PC-3 (cell line): Measurements from ENCODE around the gene NINL. TPM values are rescaled to one million over a fixed set of nuclear protein-coding genes. Genes with fewer than 3 reads are reported as not detected.
"Not testable (repeated sequence)": the region's sequence is repeated elsewhere in the genome, so short reads cannot be mapped to it uniquely, and the experiment has no call there.

ENCODE experiments used
- ATAC-seq: fragments of 200-7000 bp; cut with Tn5 transposase; 2 replicates; pipeline ENCODE4 v1.9.1; 2020; ENCODE audit warnings: mild to moderate bottlenecking, moderate library complexity
- BruUV-seq: library from RNA; stranded (reverse); fragments of 400-500 nt; replicated peaks from 2 replicates; lab custom pipeline; 2021; lab: Mats Ljungman, UMichigan
- CTCF ChIA-PET: fragments of 300-600 bp; sonication (Branson Sonifier 250); formaldehyde crosslinking; loops from one replicate; lab custom pipeline; 2022; ENCODE audit warnings: antibody characterized with exemption; lab: Charles Lee
- POLR2A ChIA-PET: fragments of 300-600 bp; sonication (Branson Sonifier 250); formaldehyde crosslinking; loops from one replicate; lab custom pipeline; 2022; ENCODE audit warnings: antibody characterized with exemption; ENCODE audit not compliant: unreplicated experiment; lab: Charles Lee
- DNase-seq: peaks from one replicate; pipeline ENCODE4 v3.0.0-alpha.2; 2015
- H2AFZ ChIP-seq: fragments of 300-600 bp; sonication (generic); 2 replicates; pipeline ENCODE4 v1.6.0; 2016; ENCODE audit warnings: antibody characterized with exemption, low read length
- H3F3A ChIP-seq: fragments of 300-600 bp; sonication (generic); one replicate; pipeline ENCODE4 v1.6.0; 2017; ENCODE audit warnings: antibody characterized with exemption, low read length, control low read depth, mild to moderate bottlenecking; ENCODE audit not compliant: unreplicated experiment
- H3K27ac ChIP-seq: fragments of 300-600 bp; sonication (generic); 2 replicates; pipeline ENCODE4 v1.5.1; 2016; ENCODE audit warnings: mild to moderate bottlenecking, low read length
- H3K27me3 ChIP-seq: fragments of 300-600 bp; sonication (generic); 2 replicates; pipeline ENCODE4 v1.6.1; 2016; ENCODE audit warnings: low read length, mixed read lengths
- H3K36me3 ChIP-seq: fragments of 300-600 bp; sonication (generic); 2 replicates; pipeline ENCODE4 v1.6.1; 2016; ENCODE audit warnings: low read depth, mixed run types, low read length, mixed read lengths
- H3K4me1 ChIP-seq: fragments of 300-600 bp; sonication (generic); 2 replicates; pipeline ENCODE4 v1.5.1; 2016; ENCODE audit warnings: low read length; ENCODE audit not compliant: insufficient read depth
- H3K4me2 ChIP-seq: fragments of 300-600 bp; sonication (generic); 2 replicates; pipeline ENCODE4 v1.6.0; 2016; ENCODE audit warnings: low read length
- H3K4me3 ChIP-seq: fragments of 300-600 bp; sonication (generic); 2 replicates; pipeline ENCODE4 v1.5.1; 2016; ENCODE audit warnings: mild to moderate bottlenecking, low read length, mixed read lengths
- H3K79me2 ChIP-seq: fragments of 300-600 bp; sonication (generic); 2 replicates; pipeline ENCODE4 v1.6.1; 2017; ENCODE audit warnings: low read length, mixed read lengths
- H3K9ac ChIP-seq: fragments of 300-600 bp; sonication (generic); 2 replicates; pipeline ENCODE4 v1.6.0; 2016; ENCODE audit warnings: mild to moderate bottlenecking, low read length
- H3K9me2 ChIP-seq: fragments of 300-600 bp; sonication (generic); replicated peaks from 2 replicates; pipeline ENCODE4 v1.6.1; 2016; ENCODE audit warnings: mixed run types, low read length, mixed read lengths
- H3K9me3 ChIP-seq: fragments of 300-600 bp; sonication (generic); 2 replicates; pipeline ENCODE4 v1.6.1; 2016; ENCODE audit warnings: low read length, mixed read lengths
- H4K20me1 ChIP-seq: fragments of 300-600 bp; sonication (generic); 2 replicates; pipeline ENCODE4 v1.6.1; 2016; ENCODE audit warnings: low read length, mixed read lengths
- CTCF ChIP-seq: fragments of 300-600 bp; sonication (generic); conservative IDR thresholded peaks from 2 replicates; pipeline ENCODE4 v1.5.1; 2017; ENCODE audit warnings: antibody characterized with exemption, low read depth, mild to moderate bottlenecking, low read length
- EZH2 ChIP-seq: fragments of 300-600 bp; sonication (generic); IDR thresholded peaks from one replicate; pipeline ENCODE4 v1.6.1; 2017; ENCODE audit warnings: antibody characterized with exemption, mild to moderate bottlenecking, low read length; ENCODE audit not compliant: unreplicated experiment
- EZH2phosphoT487 ChIP-seq: fragments of 300-600 bp; sonication (generic); IDR thresholded peaks from 2 replicates; pipeline ENCODE4 v1.6.1; 2018; ENCODE audit warnings: mild to moderate bottlenecking, antibody characterized with exemption, low read length, borderline replicate concordance
- intact Hi-C: fragments of 100-400 bp; cut with micrococcal nuclease; formaldehyde crosslinking; loops from 2 replicates; pipeline ENCODE4 v1.9.0; 2023
- total RNA-seq: library from RNA; depleted of rRNA; stranded (reverse); fragments of >200 nt; gene quantifications from 2 replicates; pipeline ENCODE4 v1.2.3, GENCODE V29; 2014

The NINL gene
- total RNA-seq, 1 experiment from 2014 or later, result 6.5 TPM

GRCh38 chr20:25601659-25602058 lies 16.3 kb upstream of the NINL start:
- intact Hi-C loops, result no loop called here
- H3K4me1 ChIP-seq, result no peaks in the 10 kb centered on the region
- CTCF ChIA-PET, result no interaction called here
- no peaks in the 10 kb centered on the region for H3K79me2 ChIP-seq
- no peak overlapping the region for H2AFZ ChIP-seq
- no peaks in the 10 kb centered on the region for H3K27me3 ChIP-seq
- H4K20me1 ChIP-seq, result no peaks in the 10 kb centered on the region
- TF ChIP-seq EZH2 (no peak), CTCF (no peak), EZH2phosphoT487 (no peak)
- ATAC-seq, result no peak
- H3K9me3 ChIP-seq, result no peaks in the 10 kb centered on the region
- no peaks in the 10 kb centered on the region for H3K36me3 ChIP-seq
- no peak for DNase-seq
- no peak overlapping the region for H3K27ac ChIP-seq
- POLR2A ChIA-PET, result no interaction called here
- H3F3A ChIP-seq, result no peaks in the 10 kb centered on the region
- no TSS peak for BruUV-seq
- no peak overlapping the region for H3K4me2 ChIP-seq
- no peaks in the 10 kb centered on the region for H3K9me2 ChIP-seq
- no peak overlapping the region for H3K9ac ChIP-seq
- no peak overlapping the region for H3K4me3 ChIP-seq

- POLR2A ChIA-PET, result no interaction called here
- Histone ChIP-seq H3K9me2 (no peaks in the 10 kb centered on the region), H3K36me3 (no peaks in the 10 kb centered on the region), H3K27me3 (no peaks in the 10 kb centered on the region), H2AFZ (no peak overlapping the region), H3K9me3 (no peaks in the 10 kb centered on the region), H3F3A (no peaks in the 10 kb centered on the region), H3K4me3 (no peak overlapping the region), H3K79me2 (no peaks in the 10 kb centered on the region), H3K4me1 (no peaks in the 10 kb centered on the region), H3K9ac (no peak overlapping the region), H3K27ac (no peak overlapping the region), H4K20me1 (no peaks in the 10 kb centered on the region), H3K4me2 (no peak overlapping the region)
- TF ChIP-seq CTCF, result no peak
- no peak for TF ChIP-seq EZH2phosphoT487
- no peak for TF ChIP-seq EZH2
- CTCF ChIA-PET, result no interaction called here
- ATAC-seq (no peak), DNase-seq (no peak)
- no TSS peak for BruUV-seq
- intact Hi-C loops, result no loop called here
These were observed 15.3 kb upstream of the NINL start for GRCh38 chr20:25600632-25601031.

- Histone ChIP-seq H3K36me3 (no peaks in the 10 kb centered on the region), H4K20me1 (no peaks in the 10 kb centered on the region), H3K9ac (no peak overlapping the region), H2AFZ (no peak overlapping the region), H3K4me2 (no peak overlapping the region), H3K9me2 (no peaks in the 10 kb centered on the region), H3F3A (no peaks in the 10 kb centered on the region), H3K79me2 (no peaks in the 10 kb centered on the region), H3K4me1 (no peaks in the 10 kb centered on the region), H3K4me3 (no peak overlapping the region), H3K27me3 (no peaks in the 10 kb centered on the region), H3K27ac (no peak overlapping the region), H3K9me3 (no peaks in the 10 kb centered on the region)
- no TSS peak for BruUV-seq
- CTCF ChIA-PET, result no interaction called here
- ATAC-seq (peak; percentile 37; the same call in 1 of the 2 replicates), DNase-seq (no peak)
- POLR2A ChIA-PET, result no interaction called here
- intact Hi-C loops, result no loop called here
- TF ChIP-seq EZH2, result no peak
- no peak for TF ChIP-seq CTCF
- no peak for TF ChIP-seq EZH2phosphoT487
These were observed 7.0 kb upstream of the NINL start for GRCh38 chr20:25592135-25592852.

GRCh38 chr20:25590778-25591177 lies 5.4 kb upstream of the NINL start:
- intact Hi-C loops, CTCF ChIA-PET: not testable (repeated sequence)

More at GRCh38 chr20:25590778-25591177, 5.4 kb upstream of the NINL start:
- H3K4me1 ChIP-seq, H3K27me3 ChIP-seq, H3K9me3 ChIP-seq, DNase-seq, H3K4me2 ChIP-seq, BruUV-seq, H3K9me2 ChIP-seq, POLR2A ChIA-PET, H3K9ac ChIP-seq, H3F3A ChIP-seq, H2AFZ ChIP-seq, H3K36me3 ChIP-seq, H3K27ac ChIP-seq, ATAC-seq, H3K79me2 ChIP-seq, H3K4me3 ChIP-seq, H4K20me1 ChIP-seq: not testable (repeated sequence)
